ENCODE data around the gene UBE2N.
"Not testable (repeated sequence)": the region's sequence is repeated elsewhere in the genome, so short reads cannot be mapped to it uniquely, and the experiment has no call there.

Gene UBE2N

DNA sequence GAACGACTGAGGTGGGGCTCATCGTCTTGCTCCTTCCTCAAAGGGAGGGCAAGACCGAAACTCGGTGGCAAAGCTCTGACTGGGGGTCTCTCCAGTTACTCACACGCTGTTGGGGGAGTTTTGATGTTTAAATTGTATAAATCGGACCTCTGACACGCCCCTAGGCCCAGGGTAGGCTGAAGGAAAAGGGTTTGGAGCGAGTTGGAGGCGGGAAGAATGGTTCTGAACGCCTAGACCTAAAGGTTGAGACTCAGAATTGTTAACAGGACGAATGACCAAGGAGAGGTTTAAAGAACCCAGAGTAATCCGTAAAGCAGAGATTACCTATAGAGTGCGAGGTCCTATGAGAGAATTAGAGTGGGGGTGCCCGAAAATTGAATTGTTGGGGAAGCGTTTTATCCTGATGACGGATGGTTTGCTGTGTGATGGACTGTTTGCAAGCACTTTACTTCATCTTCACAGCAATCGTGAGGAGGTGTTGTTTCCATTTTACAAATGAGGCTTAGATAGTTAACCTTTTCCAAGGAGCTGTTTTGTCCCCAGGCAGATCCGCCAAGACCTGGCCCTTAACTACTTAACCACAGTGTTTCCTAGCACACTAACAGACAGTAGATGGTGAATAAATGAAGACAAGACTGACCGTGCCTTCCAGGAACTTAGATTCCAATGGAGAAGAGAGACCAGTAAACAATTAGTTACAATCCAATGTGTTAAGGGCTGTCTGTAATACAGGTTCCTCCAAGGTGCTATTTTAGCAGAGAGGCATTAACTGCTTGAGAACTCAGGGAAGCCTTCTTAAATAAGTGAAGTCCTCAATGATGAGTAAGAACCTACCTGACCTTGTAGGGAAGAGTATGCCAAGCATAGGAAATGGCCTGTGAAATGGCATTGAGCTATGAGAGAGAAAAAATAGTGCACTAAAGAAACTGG lies 929 bp upstream of the UBE2N start:
- no peak for DNase-seq

DNA sequence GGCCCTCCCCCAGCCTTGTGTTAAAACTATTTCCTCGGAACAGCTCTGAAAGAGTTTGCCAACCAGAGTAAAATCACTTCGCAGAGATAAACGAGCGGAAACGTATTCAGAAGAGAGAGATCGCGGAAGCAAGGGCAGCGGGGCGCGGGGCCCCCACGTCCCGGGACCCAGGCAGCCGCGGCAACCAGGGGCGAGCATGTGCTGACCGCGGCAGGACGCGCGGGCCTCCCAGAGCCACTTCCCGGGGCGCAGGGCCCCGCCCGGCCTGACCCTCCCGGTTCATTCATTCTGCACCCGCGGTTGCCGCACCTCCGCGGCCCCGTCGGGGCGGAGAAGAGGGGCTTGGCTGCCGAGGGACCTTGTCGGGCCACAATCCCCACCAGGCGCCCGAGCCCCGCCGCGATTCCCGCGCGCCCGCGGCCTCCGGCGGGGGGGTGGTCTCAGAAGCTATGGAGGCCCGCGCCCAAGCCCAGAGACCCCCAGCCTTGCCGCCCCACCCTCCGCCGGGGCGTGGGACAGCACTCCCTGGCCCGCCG lies 598 bp downstream of the UBE2N start:
- peak; percentile 63 for DNase-seq

GRCh38 chr12:93440043-93440835 lies 1.5 kb downstream of the UBE2N start:
- DNase-seq, result no peak

DNA sequence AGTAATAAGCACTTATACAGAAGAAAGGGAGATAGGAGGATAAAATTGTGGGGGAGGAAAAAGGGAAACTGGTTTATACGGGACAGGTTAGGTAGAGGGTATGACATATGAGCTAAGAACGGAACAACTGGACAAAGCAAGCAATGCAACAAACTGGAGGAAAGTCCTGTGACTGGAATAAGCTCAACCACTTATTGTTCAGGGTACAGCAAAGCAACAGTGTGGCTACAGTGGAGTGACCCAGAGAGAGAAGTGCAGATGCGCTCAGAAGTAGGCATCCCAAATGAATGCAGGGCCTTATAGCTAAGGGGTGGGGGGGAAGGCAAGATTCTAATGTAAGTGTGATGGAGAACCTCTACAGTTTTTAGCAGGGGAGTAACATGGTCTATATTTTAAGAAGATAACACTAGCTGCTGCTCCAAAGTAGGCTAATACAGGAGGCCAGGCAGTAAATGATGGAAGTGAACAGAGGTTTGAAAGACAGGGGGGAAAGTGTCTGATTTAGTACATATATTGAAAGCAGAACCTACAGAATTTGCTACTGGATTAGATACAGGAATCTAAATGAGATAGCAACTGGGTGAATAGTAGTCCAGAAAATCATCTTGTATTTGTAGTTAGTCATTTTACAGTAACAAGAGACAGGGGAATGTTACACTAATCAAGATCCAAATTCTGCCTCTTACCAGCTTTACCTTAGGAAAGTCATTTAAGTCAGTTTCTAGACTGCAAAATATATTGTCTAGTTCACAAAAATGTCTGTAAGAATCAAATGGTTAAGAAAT lies 3.3 kb downstream of the UBE2N start:
- no peak for DNase-seq

DNA sequence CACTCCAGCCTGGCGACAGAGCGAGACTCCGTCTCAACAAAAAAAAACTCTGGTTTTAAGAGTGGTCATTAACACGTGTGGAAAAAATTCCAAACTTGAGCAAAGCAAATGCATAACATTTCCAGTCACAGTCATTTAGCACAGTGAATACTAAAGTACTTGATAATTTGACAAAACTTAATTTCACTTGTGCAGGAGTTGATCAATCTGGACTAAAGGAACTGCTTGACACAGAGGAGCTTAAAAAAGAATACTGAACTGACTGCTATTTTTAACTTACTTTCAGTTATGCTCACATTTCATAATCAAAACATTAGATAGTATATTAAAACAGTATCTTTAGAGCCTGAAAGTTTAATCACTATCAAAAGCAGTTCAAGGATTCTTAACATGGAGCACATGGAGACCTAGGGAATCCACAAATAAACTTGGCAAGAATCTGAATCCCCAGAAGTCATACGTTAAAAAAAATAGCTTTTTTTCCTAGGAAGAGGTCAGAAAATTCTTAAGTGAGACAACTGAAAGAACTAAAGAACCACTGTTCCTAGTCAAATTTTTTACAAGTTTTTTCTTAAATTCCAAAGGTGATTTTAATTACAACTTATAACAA lies 7.4 kb downstream of the UBE2N start:
- no peak for DNase-seq

GRCh38 chr12:93432031-93432430 lies 9.7 kb downstream of the UBE2N start:
- DNase-seq, result not testable (repeated sequence)

DNA sequence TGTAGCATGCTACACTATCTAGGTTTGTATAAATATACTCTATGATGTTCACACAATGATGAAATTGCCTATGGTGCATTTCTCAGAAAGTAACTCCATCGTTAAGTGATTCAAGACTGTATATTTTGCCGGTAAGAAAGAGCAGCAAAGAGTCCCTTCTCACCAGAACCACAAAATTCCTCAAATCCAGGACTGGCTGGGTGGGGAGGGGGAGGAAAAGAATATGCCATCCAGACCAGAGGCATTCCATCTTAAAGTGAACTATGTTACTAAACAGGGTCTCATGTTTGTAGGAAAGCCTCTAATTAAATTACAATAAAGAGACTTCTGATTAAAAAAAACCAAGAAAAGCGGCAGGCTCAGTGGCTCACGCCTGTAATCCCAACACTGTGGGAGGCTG lies 11.5 kb downstream of the UBE2N start:
- no peak for DNase-seq

DNA sequence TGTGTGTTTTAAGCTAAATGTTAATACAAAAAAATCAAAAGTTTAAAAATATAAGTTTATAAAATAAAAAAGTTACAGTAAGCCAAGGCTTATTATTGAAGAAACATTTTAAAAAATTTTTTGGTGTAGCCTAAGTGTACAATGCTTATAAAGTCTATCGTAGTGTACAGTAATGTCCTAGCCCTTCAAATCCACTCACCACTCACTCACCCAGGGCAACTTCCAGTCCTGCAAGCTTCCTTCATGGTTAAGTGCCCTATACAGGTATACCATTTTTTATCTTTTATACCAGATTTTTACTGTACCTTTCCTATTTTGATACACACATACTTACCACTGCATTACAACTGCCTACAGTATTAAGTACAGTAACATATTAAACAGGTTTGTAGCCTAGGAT lies 11.9 kb downstream of the UBE2N start:
- no peak for DNase-seq

GRCh38 chr12:93429448-93429847 lies 12.3 kb downstream of the UBE2N start:
- DNase-seq, result no peak

DNA sequence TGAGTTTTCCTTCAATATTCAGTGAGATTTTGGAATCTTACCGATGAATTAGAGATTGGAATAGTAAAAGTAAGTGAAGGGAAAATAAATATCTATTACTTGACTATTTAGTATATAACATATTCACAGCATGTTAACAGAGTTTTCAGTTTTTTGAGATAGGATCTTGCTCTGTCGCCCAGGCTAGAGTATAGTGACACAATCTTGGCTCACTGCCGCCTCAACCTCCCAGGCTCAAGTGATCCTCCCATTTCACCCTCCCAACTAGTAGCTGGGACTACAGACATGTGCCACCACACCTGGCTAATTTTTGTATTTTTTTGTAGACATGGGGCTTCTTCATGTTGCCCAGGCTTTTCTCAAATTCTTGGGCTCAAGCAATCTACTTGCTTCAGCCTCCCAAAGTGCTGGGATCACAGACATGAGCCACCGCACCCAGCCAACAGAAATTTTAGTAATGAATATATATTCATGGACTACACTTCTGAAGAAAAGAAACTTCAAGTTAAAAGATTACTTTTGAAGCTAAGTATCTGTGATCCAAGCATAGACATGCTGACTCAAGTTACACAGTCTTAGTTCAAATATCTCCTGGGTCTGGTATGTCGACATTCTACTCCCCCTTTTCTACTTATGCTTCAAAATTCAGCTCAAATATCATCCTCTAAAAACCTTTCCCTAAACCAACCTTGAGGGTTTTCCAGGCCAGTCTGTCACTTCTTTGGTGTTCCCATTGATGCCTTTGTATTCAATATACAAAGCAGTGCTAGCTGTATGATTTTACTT lies 13.8 kb downstream of the UBE2N start:
- DNase-seq, result no peak

GRCh38 chr12:93426412-93426805 lies 15.3 kb downstream of the UBE2N start:
- DNase-seq, result no peak

GRCh38 chr12:93425736-93426411 lies 15.9 kb downstream of the UBE2N start:
- no peak for DNase-seq

GRCh38 chr12:93422050-93422449 lies 19.7 kb downstream of the UBE2N start:
- no peak for DNase-seq

- DNase-seq, result no peak
Observed at GRCh38 chr12:93419388-93420034, 22.2 kb downstream of the UBE2N start.

DNA sequence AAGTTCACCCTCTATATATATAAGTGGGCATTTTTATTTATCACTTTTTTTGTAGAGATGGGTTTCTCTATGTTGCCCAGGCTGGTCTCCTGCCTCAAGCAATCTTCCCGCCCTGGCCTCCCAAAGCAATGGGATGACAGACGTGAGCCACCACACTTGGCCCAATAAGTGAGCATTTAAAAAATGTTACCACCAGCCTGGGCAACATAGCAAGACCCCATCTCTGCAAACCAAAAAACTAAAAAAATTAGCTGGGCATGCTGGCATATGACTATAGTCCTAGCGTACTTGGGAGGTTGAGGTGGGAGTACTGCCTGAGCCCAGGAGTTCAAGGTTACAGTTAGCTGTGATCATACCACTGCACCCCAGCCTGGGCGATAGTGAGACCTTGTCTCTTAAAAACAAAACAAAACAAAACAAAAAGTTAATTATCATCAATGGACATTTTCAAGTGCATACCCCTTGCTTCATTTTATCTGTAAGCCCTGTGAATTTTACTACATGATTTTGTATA lies 23.7 kb downstream of the UBE2N start:
- no peak for DNase-seq

DNA sequence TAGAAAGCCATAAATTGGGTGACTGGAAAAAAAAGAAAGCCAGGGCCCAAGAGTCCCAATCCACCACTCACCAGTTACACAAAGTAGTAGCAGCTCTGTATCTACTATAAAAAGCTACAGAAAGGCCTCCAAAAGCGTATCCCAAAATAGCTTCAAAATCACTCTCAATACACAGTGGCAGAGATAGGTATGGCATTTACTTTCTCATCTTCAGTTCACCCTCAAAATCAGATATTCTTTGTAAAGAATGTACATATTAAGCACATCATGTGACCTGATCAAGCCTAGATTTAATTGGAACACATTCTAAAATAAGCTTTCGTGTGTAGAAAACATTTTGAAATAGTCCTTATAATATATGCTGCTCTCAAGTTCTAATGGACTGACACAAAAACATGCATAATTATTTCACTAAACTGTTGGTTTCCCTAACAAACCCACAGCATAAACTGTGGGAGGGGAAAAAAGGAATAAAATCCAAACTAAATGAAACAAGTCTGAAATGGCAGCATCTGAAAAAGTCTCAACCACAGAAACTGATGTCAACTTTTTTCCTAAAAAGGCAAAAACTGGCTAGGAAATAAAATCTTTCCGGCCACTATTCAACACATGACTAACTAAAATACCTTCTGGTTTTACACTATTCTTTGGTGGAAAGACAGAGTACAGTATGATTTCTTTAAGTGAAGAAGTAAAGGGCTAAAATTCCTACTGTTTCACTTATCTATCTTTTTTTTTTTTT lies 25.9 kb downstream of the UBE2N start:
- DNase-seq, result no peak

- DNase-seq, result no peak
Observed at GRCh38 chr12:93413064-93413463, 28.7 kb downstream of the UBE2N start.

DNA sequence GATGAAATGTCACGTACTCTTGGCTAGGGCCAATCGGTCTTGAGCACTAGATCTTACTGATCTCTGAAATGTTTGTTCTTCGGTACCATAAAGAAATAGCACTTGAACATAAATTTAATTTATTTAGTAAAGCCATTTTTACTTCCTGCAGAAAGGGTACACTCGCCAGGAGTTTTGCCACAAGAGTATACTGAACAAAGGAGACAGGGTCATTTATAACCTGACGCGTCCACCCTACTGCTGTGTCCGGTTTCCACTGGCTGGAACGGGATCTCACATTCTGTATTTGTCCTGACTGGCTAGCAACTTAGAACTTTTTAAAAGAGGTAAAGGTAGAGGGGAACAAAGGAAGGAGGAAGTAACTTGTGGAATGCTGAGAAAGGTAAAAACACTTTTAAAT lies 29.4 kb downstream of the UBE2N start:
- DNase-seq, result not testable (repeated sequence)

GRCh38 chr12:93411060-93411459 lies 30.7 kb downstream of the UBE2N start:
- not testable (repeated sequence) for DNase-seq

All from femur (tissue), 1 donor.